ENCODE data around the gene ZBTB1.
A peak's percentile ranks its signal among the peaks of the same experiment; 100 is the strongest.

Gene ZBTB1

DNA sequence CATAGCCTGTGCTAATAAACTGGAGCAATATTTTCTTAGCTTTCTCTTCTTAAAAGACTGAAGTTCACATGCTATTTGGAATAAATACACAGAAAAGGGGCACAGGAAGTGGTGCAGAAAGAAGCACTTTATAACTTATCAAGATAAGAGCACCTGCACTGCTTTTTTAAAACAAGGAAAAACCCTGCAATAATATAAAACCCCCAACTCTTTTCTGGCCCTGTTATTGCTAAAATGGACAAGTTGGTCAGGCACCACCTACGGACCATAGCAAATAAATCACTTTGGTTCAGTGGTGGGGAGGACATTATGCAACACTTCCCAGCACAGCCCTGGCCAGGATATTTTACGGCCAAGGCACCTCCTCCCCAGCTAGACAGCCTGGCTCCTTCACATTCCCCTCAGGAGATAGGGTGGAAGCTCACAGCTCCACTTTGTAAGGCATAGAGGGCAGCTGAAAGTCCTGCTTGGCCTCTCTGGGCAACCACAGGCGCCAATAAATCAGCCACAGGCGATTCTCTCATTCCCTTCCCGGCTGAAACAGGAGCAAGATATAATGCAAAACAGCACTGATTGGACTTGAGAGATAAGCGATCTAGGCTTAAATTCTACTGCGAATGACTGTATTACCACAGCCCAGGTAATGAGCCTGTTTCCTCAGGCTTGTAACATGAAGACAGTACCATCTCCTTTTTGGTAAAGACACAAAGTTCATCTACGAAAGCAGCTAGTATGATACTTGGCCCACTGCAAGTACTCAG, 3.0 kb upstream of the ZBTB1 start:
- peak; percentile 38 to 52 (median 49) for DNase-seq

DNA sequence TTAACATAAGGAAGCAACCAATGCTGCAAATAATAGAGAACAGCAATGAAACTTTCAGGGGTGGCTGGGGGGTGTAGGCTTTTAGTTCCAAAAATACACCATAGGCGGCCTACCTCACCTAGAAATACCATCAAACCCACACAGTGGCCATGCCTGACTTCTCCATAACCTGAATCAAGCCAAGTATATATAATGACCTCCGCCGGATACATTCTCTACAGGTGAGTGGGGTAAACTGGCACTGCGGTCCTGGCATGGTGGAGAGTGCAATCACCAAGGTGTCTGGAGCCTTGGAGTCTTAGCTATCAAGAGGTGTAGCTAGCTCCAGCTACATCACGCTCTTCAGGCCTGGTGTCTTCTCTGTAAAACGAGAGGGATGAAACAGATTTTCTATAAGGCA, 2.1 kb upstream of the ZBTB1 start:
- no peak for DNase-seq

DNA sequence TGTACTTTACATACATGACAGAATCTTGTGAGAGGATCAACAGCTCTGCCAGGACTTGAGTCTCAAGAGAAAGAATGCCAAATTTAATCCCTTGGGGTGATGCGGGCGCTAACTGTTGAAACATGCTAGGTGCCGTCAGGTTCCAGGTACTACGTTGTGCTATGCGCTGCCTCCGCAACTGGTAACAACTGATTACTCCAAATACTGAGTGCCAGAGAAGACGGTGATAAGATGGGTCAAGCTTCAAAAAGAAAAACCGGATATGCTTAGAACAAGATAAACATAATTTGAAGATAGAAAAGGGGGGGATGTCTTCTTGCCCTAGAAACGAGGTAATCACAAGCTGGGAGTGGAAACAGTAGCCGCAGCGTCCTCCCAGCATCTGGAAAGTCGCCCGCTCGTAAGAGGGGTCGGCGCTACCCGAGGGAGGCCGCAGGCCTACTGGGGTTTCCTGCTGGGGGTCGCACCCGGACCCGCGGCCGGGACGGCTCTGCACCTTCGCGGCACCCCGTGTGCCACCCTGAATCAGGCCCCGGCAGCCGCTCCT, 1.6 kb upstream of the ZBTB1 start:
- DNase-seq, result peak in 1 of 4 experiments; percentile 19

DNA sequence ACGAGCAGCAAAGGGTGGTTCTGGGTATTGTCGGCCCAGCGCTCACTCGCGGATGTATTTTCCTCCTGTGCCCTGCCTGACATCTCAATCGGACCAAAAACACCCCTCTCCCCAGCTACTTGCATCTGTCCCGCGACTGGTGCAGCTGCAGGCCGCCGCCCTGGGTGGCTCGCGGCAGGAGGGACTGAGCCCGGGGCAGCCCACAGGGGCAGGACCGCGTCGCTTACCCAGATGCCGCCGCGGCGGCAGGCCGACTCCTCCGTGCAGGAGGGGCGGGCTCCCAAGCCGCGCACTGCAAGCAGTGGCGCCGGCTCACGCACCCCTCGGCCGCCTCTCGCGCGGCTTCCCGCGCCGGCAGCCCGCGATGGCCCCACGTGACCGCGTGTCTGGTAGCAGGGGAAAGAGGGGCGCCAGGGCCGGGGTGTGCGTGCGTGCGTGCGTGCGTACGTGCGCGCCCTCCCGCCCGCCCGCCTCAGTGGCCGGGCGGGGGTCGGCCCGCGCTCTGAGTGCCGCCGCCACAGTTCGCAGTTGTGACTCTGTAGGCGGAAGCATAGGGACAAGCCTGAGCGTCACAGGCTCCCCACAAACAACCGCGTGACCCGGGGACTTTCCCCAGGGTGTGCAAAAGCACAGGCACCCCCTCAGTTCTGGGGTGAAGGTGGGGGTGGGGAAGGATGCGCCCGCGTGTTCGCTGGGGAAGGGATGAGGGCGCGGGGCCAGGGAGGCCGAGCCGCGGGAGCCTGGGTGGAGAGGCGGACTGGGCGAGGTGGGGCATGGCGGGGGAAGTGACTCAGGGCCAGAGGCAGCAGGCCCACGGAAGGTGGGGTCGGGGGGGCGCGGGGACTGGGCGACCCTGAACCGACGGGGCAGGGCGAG, 898 bp upstream of the ZBTB1 start, which contains the start of gene ZBTB25:
TSS of gene ZBTB25 (minus strand) at position 405 of the 876 bp plus-strand sequence. CDS start 13,305 bp downstream, outside the sequence.
- peak; percentile 97 to 99 (median 98) for DNase-seq

DNA sequence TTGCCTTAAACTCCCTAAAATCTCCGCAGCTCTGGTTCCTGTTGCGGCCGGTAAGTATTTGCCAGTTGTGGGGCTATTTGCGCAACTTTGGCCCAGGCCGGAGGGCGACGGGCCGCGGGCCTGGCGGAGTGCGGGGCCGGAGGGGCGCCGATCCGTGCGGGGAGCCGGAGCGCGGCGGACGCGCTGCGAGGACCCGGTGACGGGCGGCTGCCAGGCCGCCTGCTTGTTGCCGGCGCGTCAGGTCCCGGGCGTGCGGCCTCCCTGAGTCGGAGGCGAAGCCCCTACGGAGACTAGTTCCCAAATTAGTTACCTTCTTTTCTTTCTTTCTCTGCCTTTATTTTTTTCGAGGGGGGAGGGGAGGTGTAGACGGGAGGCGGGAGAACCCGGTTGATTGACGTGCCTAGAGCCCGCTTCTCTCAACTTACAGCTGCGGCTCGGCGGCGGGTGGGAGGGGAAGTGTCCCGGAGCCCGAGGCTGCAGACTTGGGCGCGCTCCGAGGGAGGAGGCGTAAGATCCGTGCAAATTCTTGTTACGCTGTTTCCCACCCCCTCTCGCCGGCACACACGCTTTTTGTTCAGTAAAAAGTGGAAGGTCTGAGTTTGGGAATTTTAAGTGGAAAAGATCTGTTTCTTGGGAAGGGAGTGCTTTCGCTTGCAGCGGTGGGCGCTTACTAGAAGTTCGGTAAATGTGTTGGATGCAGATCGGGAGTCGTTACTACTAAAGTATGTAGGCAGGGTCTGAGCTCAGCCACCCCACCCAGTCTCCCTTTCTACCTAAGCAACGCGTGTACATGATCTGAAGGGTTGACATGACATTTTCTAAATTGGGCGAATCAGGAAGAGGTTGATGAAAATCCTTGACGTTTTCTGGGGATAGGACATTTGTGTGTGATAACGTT, 576 bp downstream of the ZBTB1 start:
- peak; percentile 90 to 96 (median 93) for DNase-seq

DNA sequence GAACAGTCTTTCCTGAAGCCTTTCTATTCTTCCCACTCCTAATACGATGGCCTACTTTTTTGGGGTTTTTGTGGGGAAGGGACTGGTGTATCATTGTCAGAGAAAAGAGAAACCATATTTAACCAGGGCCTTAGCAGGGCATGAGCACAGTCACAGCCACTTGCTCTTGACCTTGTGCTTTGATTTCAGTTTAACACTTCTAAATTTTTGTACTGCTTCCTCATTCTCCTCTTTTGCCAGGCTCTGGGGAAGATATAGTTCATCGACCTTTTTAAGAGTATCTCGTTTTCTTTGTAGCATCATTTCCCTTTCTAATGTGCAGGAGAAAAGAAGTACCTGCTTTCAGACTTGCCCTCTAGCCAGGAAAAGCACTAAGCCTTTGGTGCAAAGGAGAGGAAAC, 2.2 kb downstream of the ZBTB1 start:
- peak in 3 of 4 experiments; percentile 39 to 65 (median 63) for DNase-seq

DNA sequence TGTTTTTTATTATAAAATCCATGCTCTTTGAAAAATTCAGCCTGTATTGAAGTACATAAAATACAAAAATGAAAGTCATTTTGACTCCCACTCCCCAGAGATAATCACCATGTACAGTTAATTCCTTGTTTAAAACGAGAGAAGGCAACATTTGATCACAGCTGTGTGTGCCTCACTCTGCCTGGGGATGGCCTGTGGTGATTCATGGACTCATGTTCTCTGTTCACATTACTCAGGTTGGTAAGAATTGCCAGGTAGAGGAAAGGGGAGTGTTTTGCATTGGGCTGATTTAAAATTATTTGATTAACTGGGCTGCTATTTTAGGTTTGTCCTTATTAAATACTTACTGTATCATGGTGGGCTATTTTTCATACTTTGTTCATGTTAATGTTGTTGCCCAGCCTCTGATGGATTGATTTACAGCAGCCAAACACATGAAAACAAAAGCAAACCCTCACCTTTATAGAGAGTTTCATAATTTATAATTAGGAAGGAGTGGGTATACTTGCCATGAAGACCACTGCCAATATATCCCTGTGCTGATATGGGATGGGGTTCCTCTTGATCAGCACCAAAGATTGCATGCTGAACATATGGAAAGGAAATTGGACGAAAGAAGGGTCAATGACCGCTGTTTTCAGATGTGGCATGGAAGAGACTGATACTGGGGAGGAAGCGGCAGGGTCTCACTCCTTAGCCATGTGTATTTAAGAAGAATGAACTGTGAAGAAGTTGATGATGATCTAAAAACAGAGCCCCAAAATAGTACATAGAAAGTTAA, 3.0 kb downstream of the ZBTB1 start:
- DNase-seq, result no peak

DNA sequence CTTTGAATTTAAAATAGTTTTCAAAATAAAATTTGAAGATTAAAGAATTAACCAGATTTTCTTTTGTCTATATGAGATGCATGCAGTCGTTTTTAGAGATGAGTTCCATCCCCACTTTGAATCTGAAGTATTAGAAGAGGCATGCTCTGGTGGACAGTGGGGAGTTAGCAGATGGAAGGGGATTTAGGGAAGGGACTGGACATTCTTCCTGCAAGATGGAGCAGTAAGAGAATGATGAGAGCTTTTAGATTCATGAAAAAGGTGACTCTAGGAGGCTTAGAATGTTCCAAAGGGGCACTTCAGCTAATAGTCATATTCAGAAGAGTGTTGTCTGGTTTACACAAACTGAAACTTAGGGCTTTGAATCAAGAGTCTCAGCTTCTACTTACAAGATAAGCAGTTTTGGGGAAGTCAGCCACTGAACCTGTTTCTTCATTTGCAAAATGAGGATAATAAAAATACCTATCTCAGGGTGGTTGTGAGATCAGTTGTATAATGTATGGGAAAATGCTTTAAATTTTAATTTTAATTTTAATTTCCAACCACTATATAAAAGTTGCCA, 3.7 kb downstream of the ZBTB1 start:
- DNase-seq, result no peak

DNA sequence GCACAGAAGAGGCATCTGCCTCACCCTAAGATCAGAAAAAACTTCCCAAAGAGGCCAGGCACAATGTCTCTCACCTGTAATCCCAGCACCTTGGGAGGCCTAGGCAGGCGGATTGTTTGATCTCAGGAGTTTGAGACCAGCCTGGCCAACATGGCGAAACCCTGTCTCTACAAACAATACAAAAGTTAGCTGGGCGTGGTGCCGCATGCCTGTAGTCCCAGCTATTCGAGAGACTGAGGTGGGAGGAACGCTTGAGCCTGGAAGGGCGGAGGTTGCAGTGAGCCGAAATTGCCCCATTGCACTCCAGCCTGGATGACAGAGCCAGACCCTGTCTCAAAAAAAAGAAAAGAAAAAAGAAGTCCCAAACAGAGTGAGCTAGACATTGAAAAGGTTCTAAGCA, 4.5 kb downstream of the ZBTB1 start:
- DNase-seq, result no peak

DNA sequence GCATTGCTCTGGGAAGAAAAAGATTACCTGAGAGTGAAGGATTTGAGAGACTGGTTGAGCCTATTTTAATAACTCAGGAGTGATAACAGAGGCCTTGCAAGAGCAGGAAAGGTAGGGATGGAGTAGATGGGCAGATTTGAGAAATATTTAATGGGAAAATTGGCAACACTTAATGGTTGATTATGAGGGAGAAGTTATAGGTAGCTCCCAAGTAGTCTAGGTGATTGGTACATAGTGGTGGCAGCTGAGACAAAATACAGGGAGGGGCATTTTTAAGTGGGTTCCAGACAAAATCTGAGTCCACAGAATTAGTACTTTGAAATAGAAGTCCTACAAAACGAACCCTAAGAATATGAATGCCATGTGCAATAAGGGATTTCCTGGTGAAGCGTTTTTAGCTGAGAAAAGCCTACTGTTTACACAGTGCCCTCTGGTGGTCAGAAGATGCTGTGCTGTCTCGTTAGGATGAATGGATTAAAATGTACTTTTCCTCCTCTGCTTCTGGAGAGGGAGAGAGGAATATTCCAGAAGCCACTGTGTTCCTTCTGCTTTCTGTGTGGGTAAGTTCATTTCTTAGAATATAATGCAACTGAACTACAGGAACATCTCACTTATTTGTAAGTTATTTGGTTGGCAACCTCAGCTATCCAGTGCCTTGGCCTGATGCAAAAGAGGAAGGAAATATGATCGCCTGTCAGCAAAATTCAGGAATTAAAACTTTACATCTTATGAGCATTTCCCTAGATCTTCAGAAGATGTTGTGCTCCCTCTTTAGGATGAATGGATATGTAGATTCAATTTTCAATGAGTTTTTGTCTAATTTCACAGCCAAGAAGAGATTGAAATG, 6.5 kb downstream of the ZBTB1 start:
- DNase-seq, result peak; percentile 85 to 89 (median 86)

DNA sequence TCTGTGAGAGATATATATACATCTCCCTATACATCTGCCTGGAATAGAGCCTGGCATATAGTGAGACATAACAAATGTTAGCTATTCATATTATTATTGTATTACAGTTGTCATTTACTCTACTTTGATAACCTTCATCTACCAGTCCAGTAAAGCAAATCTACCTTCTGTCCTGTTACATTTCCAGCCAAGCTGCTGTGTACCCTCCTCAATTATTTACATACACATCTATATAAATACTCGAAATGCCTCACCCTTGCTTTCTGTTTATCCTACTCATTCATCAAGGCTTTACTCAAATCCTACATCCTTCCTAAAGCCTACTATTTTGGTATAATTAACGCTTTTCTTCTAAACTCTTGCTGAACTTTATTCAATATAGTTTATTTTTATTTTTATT, 8.7 kb downstream of the ZBTB1 start:
- no peak for DNase-seq

DNA sequence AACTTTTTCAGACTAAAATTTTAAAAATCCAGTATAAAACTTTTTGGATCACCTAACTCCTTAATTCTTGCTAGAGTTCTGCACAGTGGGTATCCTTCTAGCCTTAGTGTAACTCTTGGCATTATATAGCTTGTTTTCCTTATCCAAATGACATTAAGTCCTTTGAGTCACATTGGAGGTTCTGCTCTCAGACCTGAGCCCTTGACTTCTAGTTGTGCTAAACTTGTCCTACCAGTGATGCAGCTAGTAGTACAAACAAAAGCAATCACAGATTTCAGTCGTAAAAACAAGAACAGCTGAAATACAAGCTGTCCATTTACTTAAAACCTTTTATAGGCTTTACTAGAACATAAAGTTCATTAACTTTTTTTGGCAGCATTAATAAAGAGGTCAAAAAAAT, 10.5 kb downstream of the ZBTB1 start:
- no peak for DNase-seq

DNA sequence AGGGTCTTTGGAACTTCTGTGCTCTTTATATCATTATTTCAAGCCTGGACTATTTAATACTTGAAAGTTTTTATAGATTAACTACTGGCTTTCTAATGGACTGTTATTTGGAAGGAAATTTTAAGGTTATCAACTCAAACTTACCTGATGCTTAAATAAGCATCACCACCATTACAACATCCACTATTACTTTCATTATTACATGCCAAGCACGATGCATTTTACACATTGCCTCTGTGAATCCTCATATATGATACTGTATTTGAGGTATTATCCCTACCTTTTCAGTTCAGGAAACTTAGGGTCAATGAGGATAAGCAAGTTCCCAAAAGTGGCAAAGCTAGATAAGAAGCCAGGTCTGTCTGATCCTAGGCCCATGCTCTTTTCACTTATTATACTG, 12.4 kb downstream of the ZBTB1 start:
- DNase-seq, result no peak

DNA sequence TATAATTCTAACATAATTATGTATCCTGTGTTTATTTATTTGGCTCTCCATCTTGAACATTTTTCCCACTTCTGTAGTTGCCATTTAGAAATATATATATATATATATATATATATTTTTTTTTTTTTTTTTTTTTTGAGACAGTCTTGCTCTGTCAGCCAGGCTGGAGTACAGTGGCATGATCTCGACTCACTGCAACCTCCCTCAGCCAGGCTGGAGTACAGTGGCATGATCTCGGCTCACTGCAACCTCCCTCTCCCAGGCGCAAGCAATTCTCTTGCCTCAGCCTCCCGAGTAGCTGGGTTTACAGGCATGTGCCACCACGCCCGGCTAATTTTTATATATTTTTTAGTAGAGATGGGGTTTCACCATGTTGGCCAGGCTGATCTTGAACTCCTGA, 13.1 kb downstream of the ZBTB1 start:
- DNase-seq, result peak in 3 of 4 experiments; percentile 38 to 48 (median 48)

DNA sequence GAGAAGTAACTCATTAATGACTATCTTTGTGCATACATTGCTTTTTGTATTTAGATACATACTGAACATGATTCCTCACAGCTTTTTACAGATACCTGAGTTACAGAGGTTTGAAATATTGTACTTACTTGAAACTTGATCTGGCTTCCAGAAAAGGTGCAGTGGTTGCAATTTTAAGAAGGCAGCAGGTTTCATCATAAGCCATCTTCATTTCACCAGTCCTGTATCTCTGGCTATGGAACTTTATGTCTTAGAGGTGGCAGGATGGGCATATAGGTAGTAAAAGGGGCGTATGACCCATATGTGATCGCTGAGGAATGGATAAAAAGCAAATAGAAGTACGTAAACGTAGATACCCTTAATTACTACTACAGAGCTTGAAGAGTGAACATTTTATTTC, 13.7 kb downstream of the ZBTB1 start:
- no peak for DNase-seq

DNA sequence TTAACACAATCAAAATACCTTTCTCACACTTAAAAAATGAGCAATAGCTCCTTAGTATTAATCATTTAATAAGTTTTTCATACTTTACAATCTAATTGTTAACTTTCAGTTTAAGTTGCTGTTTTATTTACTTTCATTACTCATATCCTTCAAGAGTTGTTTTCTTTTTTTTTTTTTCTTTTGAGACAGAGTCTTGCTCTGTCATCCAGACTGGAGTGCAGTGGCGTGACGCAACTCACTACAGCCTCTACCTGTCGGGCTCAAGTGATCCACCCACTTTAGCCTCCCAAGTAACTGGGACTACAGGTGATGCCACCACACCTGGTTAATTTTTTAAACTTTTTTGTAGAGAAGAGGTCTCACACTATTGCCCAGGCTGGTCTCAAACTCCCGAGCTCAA, 16.1 kb downstream of the ZBTB1 start:
- no peak for DNase-seq

DNA sequence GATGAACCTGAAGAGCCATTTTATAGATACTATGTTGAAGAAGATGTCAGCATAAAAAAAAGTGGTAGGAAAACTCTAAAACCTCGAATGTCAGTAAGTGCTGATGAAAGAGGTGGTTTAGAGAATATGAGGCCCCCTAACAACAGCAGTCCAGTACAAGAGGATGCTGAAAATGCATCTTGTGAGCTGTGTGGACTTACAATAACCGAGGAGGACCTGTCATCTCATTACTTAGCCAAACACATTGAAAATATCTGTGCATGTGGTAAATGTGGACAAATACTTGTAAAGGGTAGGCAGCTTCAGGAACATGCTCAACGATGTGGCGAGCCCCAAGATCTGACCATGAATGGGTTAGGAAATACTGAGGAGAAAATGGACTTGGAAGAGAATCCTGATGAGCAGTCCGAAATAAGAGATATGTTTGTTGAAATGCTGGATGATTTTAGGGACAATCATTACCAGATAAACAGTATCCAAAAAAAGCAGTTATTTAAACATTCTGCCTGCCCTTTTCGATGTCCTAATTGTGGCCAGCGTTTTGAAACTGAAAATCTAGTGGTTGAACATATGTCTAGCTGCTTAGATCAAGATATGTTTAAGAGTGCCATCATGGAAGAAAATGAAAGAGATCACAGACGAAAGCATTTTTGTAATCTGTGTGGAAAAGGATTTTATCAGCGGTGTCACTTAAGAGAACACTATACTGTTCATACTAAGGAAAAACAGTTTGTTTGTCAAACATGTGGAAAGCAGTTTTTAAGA, 18.2 kb downstream of the ZBTB1 start:
- DNase-seq, result no peak

DNA sequence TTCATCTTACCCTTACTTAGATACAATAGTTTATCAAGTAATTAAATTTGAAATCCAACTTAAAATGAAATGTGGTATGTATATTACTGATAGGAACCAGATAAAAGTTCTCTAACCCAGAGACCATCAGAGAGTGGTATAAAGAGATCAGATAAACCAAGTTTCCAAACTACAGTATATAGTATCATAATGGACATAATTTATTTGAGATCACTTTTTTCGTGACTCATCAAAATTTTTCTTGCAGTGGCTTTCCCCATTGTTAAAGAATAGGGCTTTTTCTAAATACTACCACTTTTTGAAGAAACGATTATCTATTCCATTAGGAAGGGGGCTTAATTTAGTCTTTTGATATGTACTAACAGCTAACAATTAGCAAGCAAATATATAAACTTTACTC, 20.8 kb downstream of the ZBTB1 start:
- no peak for DNase-seq

DNA sequence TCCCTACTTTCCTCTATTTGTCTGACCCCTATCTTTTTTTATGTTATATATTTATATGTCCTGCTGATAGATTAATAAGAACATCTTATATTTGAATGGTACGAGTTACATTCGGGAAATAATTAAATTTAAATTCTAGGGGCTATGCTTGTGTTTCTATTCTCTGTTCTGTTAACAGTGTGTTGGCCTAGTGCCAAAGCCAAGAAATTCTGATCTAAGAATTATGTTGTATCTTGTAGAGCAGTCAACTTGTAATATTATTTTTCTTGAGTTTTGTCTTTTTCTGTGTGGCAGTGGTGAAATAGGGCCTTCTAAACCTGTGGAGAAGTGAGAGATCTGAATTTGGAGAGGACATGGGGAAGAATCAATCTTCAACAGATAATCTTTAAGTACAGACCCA, 27.0 kb downstream of the ZBTB1 start:
- DNase-seq, result no peak

Measured in suppressor macrophage (primary cell).